ENCODE results near the gene RGS7. TPM values are rescaled to one million over a fixed set of nuclear protein-coding genes. Genes with fewer than 3 reads are reported as not detected.

The RGS7 gene
- total and polyA plus RNA-seq, 10 of the 15 experiments (the other 5 are each of a cell fraction or from before 2014, with no cell fraction given) = not detected

DNA sequence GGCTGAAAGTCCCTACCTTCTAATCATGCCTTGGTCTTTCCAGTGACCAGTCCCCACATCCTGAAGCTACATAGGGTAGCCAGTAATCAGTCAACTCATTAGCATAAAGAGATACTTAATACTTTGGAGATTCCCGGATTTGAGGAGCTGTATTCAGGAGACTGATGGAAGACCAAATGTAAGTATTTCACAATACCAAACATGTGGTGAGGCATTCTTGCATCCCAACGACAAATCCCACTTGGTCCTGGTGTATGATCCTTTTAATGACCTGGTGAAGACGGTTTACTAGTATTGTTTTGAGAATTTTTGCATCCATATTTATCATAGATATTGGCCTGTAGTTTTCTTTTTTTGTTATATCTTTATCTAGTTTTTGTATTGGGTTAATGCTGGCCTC is 40.6 kb downstream of the RGS7 start (continued):
- TF ChIP-seq, protein P1, sequence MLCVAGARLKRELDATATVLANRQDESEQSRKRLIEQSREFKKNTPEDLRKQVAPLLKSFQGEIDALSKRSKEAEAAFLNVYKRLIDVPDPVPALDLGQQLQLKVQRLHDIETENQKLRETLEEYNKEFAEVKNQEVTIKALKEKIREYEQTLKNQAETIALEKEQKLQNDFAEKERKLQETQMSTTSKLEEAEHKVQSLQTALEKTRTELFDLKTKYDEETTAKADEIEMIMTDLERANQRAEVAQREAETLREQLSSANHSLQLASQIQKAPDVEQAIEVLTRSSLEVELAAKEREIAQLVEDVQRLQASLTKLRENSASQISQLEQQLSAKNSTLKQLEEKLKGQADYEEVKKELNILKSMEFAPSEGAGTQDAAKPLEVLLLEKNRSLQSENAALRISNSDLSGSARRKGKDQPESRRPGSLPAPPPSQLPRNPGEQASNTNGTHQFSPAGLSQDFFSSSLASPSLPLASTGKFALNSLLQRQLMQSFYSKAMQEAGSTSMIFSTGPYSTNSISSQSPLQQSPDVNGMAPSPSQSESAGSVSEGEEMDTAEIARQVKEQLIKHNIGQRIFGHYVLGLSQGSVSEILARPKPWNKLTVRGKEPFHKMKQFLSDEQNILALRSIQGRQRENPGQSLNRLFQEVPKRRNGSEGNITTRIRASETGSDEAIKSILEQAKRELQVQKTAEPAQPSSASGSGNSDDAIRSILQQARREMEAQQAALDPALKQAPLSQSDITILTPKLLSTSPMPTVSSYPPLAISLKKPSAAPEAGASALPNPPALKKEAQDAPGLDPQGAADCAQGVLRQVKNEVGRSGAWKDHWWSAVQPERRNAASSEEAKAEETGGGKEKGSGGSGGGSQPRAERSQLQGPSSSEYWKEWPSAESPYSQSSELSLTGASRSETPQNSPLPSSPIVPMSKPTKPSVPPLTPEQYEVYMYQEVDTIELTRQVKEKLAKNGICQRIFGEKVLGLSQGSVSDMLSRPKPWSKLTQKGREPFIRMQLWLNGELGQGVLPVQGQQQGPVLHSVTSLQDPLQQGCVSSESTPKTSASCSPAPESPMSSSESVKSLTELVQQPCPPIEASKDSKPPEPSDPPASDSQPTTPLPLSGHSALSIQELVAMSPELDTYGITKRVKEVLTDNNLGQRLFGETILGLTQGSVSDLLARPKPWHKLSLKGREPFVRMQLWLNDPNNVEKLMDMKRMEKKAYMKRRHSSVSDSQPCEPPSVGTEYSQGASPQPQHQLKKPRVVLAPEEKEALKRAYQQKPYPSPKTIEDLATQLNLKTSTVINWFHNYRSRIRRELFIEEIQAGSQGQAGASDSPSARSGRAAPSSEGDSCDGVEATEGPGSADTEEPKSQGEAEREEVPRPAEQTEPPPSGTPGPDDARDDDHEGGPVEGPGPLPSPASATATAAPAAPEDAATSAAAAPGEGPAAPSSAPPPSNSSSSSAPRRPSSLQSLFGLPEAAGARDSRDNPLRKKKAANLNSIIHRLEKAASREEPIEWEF (IDR thresholded peaks at IDR 0.05; ENCODE audit: insufficient replicate concordance, low read depth, low read length) = no peak
- TF ChIP-seq, protein P2, sequence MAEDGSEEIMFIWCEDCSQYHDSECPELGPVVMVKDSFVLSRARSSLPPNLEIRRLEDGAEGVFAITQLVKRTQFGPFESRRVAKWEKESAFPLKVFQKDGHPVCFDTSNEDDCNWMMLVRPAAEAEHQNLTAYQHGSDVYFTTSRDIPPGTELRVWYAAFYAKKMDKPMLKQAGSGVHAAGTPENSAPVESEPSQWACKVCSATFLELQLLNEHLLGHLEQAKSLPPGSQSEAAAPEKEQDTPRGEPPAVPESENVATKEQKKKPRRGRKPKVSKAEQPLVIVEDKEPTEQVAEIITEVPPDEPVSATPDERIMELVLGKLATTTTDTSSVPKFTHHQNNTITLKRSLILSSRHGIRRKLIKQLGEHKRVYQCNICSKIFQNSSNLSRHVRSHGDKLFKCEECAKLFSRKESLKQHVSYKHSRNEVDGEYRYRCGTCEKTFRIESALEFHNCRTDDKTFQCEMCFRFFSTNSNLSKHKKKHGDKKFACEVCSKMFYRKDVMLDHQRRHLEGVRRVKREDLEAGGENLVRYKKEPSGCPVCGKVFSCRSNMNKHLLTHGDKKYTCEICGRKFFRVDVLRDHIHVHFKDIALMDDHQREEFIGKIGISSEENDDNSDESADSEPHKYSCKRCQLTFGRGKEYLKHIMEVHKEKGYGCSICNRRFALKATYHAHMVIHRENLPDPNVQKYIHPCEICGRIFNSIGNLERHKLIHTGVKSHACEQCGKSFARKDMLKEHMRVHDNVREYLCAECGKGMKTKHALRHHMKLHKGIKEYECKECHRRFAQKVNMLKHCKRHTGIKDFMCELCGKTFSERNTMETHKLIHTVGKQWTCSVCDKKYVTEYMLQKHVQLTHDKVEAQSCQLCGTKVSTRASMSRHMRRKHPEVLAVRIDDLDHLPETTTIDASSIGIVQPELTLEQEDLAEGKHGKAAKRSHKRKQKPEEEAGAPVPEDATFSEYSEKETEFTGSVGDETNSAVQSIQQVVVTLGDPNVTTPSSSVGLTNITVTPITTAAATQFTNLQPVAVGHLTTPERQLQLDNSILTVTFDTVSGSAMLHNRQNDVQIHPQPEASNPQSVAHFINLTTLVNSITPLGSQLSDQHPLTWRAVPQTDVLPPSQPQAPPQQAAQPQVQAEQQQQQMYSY (CRISPR knock-in tag; IDR thresholded peaks at IDR 0.05) = no peak
- TF ChIP-seq POLR2AphosphoS2 (IDR thresholded peaks at IDR 0.05; ENCODE audit: low read depth, low read length) = no peak
- no peak for TF ChIP-seq EED (IDR thresholded peaks at IDR 0.05; ENCODE audit: low read depth)
- no peak for TF ChIP-seq ZNF384 (IDR thresholded peaks at IDR 0.05; ENCODE audit: borderline replicate concordance, low read depth, low read length)

Data from GM12878 (cell line).